GM21447 (cell line): ENCODE measurements around the gene TRAPPC5.

Experiments
- ATAC-seq: cut with Tn5 transposase; IDR thresholded peaks from one replicate; pipeline ENCODE4 v1.9.1; 2021; ENCODE audit not compliant: unreplicated experiment

The TRAPPC5 gene

DNA sequence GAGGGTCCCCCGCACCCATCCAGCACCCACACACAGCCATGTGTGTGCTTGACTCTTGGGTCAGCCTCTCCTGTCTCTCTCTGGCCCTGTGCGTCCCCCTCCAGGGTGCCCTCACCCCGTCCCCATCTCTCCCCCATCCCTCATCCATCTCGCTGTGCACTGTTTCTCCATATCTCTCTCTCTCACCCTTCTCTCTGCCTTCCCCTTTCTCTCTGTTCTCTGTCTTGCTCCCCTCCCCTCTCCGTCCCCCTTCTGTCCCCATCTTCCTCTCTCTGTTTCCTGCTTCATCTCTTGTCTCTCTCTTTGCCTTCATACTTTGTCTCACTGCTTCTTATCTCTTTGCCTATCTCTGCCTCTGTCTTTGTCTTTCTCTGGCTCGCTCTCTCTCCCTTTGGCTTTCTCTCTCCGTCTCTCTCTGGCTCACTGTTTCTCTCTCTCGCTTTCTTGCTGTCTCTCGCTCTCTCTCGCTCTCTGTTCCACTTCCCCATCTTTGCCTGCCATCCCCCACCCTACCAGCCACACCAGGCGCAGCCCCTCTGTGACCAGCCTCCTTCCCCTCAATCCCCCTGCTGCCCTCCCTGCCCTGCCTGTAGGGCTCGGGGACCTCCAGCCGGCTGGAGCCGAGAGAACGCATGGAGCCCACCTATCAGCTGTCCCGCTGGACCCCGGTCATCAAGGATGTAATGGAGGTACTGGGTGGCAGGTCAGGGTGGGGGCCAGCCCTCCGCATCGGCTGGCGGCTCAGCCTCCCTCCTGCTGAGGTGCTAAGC lies 34.8 kb upstream of the TRAPPC5 start:
- no peak for ATAC-seq

DNA sequence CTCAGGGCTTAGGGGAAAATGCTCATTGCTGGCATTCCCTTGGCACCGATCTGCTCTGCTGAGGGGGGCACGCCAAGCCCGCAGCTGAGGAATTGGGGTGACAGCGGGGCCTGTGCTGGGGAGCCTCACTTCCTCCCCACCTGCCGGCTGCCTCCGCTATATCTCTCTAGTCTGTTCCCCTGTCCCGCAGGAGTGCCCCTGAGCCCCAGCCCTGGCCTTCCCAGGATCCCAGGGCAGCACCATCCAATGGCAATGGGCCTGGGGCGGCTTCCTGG lies 34.3 kb upstream of the TRAPPC5 start:
- ATAC-seq, result no peak

DNA sequence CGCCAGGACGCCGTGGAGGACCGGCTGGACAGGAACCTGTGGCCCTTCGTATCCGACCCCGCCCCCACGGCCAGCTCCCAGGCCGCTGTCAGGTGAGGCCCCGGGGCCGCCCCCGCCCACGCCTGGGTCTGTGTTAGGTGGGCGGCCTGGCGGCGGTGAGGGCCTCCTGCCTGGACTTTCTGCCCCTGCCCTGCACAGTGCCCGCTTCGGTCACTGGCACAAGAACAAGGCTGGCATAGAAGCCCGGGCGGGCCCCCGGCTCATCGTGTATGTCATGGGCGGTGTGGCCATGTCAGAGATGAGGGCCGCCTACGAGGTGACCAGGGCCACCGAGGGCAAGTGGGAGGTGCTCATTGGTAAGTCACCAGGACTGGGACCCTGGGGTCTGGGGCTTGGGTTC lies 33.5 kb upstream of the TRAPPC5 start:
- ATAC-seq, result no peak

DNA sequence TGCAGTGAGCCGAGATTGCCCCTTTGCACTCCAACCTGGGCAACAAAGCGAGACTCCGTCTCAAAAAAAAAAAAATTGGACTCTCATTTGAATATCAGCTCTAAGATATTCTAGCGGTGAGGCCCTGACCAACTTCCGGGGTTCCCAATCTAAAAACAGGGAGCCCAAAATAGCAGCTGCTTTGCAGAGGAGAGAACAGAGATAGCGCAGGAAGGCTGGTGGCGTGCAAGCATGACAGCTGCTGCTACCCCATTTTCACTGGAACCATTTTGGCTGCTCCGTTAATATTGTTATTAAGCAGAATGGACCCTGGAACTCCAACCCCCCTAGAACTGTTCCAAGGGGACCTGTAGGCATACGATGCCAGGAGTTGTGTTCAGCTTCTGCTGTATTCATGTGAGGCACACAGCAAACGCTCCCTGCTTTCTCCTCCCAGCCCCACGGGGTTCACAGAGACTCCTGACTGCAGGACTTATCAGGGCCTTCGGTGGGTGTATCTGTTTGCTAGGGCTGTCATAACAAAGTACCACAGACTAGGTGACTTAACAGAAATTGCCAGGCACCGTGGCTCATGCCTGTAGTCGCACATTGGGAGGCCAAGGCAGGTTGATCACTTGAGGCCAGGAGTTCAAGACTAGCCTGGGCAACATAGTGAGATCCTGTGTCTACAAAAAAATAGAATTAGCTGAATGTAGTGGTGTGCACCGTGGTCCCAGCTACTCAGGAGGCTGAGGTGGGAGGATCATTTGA lies 32.2 kb upstream of the TRAPPC5 start:
- no peak for ATAC-seq

DNA sequence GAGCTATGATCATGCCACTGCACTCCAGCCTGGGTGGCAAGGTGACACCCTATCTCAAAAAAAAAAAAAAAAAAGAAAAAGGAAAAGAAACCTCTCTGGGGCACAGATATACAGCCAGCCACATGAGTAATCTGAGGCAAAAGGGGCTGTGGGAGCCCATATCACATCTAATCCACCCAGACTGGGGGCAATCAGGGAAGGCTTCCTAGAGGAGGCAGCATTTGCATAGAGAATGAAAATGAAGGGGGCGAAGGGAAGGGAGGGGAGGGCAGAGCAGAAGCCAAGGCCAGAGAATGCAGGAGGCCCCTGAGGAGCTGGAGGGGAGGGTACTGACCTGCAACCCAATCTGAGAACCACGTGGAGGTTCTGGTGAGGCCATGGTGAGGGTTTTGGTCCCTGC lies 30.5 kb upstream of the TRAPPC5 start:
- no peak for ATAC-seq

DNA sequence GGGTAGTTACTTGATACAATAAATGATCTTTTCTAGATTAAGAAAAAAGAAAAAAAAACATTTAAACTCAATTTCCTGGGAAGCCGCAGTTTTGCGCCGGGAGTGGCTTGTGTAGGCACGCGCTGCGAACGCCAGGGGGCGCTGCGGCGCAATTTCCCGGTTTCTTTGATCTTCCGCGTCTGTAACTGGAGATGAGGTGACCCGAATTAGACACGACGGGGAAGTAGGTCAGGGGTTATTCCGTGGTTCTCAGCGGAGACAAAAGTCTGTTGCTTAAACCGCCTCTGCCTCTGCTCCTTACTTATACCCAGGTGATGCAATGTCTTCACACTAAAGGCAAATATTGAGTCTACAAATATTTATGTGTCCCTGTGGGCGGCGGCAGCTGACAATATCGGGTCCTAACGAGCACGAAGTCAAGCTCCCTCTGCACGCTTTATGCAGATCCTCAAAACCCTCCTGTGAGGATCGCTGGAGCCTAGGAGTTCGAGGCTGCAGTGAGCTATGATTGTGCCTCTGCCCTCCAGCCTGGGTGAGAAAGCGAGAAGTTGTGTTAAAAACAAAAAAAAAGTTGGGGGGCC lies 28.5 kb upstream of the TRAPPC5 start:
- ATAC-seq, result no peak

DNA sequence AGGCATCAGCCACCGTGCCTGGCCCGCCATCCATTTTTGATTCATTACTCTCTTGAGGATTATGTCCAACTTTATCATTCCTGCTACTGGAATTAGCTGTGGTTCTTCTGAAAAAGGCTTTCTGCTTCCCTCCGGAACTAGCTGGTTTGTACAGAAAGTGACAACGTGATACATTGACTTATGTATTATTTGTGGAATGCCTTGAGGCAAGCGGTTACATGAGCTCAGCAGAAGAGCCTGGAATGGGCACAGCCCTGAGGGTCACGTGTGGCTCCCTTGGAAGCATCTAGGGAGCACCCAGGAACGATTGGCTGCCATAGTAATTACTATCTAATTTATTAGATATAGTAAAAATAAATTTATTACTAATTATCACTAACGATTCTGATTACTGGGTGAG lies 26.2 kb upstream of the TRAPPC5 start:
- ATAC-seq, result no peak

DNA sequence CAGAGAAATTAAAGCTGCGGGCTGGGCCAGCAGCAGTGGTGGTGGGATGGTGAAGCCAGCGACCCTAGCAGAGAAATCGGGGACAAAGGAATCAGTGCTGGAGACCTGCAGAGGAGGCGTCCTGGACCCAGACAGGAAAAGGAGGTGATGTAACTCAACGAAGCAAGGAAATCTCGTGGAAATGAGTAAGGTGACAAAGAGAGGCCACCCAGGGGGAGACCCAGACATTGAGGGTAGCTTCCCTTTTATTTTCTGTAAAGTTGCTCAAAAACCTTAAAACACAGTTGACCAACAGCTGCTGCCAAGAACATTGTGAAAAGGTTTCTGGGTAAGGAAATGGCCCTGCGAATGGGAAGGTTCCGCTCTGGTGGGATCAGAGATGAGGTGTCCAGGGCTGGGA lies 25.1 kb upstream of the TRAPPC5 start:
- no peak for ATAC-seq

DNA sequence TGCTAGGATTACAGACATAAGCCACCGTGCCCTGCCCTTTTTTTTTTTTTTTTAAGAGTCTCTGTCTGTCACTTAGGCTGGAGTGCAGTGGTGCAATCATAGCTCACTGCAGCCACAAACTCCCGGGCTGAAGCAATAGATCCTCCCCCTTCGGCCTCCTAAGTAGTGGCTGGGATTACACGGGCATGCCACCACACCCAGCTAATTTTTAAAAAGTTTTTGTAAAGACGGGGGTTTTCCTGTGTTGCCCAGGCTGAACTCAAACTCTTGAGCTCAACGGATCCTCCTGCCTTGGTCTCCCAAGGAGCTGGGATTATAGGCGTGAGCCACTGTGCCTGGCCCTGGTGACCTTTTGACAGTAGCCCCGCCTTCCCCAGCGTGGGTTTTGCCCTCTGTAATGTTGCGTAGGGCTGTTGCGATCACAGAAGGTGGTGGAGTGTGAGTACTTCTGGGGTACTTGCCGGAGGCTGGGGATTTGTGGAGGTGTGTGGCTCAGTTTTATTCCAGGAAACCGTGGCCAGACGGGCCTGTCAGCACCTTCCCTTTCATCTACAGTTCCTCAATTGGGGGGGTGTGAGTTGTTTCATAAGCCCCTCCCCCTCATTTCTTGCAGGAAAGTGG lies 23.4 kb upstream of the TRAPPC5 start:
- no peak for ATAC-seq

DNA sequence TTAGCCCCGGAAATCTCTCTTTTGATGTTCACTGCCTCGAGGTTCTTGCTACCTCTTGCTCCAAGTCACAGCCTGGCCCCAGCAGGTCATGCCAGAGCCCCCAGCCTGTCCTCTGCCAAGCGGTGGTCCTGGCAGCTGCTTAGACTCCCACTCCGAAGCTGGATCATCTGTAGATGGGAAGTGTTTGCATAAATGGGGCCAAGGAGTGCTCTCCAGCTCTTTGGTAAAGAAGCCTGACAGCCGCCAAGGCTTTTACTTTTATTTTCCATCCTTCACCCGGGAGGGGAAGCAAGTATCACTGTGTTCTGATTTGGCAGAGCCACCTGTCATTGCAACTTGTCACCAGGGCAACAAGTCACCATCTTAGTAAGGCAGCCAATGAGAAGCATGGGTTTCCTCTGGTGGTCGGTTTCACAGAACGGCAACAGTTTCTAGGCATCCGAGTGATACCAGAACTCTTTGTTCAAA lies 22.4 kb upstream of the TRAPPC5 start:
- ATAC-seq, result peak; percentile 82

DNA sequence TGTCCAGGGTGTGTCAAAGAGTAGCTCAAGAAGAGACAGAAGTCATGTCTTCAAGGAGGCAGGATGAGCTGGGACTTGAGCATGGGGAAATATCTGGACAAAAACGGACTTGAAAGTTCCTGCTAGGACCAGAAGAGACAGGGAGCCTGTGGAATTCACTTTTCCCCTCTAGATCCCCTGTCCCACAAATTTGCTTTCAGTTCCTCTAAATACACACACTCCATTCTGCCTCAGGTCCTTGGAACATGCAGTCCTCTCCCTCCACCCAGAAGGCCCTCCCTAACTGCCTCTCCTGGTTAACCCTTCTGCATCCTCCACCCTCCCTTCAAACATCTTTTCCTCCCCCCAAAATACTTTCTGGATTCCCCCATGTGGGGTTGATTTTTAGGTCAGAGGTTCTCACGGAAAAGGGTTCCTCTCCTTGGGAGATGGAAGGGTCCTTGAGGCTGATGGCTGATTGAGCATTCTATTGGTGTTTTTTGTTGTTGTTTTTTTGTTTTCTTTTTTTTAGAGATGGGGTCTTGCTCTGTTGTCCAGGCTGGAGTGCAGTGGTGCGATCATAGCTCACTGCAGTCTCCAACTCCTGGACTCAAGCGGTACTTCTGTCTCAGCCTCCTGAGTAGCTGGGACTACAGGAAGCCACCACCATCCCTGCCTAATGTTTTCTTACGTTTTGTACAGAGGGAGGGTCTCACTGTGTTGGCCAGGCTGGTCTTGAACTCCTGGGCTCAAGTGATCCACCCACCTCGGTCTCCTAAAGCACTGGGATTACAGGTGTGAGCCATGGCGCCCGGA lies 18.7 kb upstream of the TRAPPC5 start:
- ATAC-seq, result no peak

DNA sequence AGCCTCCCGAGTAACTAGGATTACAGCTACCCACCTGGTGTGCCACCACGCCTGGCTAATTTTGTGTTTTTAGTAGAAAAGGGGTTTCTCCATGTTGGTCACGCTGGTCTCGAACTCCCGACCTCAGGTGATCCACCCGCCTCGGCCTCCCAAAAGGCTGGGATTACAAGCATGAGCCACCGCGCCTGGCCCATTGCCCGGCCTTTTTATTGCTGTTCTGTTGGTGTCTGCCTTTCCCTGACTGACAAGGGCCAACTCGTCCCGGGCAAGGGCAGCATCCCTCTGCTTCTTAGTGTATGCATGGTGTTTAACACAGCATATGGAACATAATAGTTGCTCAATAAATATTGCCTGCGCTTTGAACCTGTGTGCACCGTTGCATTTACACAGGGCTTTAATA lies 18.0 kb upstream of the TRAPPC5 start:
- no peak for ATAC-seq

DNA sequence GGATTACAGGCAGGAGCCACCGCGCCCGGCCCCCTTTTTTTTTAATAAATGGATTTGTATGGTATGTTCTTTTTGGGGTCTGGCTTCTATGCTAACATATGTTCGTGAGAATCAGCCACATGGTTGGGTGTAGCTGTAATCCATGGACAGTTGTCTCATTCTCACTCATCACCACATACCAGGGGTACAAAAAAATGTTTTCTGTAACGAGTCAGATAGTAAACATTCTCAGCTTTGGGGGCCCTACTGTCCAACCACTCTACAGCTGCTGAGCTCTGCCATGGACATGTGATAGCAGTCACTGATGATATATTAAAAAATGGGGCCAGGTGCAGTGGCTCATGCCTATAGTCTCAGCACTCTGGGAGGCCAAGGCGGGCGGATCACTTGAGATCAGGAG lies 16.9 kb upstream of the TRAPPC5 start:
- ATAC-seq, result no peak

DNA sequence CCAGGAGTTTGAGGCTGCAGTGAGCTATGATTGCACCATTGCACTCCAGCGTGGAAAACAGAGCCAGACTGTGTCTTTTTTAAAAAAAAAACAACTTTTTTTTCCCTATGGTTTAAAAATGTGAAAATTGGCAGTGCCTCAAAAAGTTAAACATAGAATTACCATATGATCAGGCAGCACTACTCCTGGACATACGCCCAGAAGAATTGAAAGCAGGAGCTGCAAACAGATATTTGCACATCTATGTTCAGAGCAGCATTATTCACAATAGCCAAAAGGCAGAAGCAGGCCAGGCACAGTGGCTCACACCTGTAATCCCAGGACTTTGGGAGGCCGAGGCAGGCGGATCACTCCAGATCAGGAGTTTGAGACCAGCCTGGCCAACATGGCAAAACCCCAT lies 15.6 kb upstream of the TRAPPC5 start:
- ATAC-seq, result no peak

DNA sequence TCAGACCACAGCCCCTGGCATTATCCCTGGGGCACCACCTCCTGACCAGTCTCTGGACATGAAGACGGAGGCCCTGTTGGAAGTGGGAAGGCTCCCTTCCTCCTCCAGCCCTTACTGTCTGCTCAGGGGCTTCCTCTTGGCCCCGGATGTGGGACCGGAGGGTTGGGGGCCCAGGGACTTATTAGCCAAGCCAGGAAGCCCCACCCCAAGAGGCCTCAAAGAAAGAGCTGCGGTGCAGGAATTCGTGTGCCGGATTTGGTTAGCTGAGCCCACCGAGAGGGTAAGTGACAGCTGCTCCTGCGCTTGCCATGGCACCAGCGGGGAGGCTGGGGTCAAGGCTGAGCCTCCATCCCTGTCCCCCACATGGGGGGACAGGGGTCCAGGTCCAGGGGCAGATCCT lies 11.8 kb upstream of the TRAPPC5 start, which contains the start of gene RETN:
RETN (plus strand) TSS at position 208 of the 400 bp plus-strand sequence. CDS start 278 bp downstream, outside the sequence.
- no peak for ATAC-seq

DNA sequence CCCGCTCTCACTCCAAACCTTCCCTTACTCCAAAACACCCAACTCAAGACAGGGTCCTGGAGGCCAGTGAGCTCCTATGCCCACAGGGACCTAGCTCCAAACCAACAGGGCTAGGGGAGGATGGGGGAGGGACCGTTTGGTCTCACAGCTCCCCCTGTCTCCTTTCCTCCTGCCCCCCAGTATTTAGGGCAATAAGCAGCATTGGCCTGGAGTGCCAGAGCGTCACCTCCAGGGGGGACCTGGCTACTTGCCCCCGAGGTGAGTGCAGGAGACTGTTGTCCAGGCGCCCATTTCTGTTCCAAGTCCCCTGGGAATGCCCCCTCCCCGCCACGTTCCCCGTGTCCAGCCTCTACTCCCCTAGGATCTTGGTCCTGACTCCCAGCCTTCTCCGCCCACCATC lies 11.0 kb upstream of the TRAPPC5 start:
- no peak for ATAC-seq

DNA sequence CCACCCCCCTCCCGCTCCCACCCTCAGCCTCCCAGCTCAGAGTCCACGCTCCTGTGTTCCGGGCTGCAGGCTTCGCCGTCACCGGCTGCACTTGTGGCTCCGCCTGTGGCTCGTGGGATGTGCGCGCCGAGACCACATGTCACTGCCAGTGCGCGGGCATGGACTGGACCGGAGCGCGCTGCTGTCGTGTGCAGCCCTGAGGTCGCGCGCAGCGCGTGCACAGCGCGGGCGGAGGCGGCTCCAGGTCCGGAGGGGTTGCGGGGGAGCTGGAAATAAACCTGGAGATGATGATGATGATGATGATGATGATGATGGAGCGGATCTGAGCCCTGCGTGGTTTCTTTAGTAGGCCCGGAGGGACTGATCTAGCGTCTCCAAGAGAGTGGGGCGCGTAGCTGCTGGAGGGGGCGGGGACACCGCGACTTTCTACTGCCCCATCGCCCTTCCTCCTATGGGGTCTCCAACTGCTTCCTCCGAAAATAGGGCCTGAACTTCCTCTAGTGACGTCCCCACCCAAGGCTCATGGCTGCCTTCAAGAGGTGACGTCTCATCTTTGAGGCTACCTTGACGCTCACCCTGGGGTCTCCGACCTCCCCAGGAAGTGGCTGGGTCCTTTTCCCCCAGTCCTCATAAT lies 10.4 kb upstream of the TRAPPC5 start:
- ATAC-seq, result no peak

DNA sequence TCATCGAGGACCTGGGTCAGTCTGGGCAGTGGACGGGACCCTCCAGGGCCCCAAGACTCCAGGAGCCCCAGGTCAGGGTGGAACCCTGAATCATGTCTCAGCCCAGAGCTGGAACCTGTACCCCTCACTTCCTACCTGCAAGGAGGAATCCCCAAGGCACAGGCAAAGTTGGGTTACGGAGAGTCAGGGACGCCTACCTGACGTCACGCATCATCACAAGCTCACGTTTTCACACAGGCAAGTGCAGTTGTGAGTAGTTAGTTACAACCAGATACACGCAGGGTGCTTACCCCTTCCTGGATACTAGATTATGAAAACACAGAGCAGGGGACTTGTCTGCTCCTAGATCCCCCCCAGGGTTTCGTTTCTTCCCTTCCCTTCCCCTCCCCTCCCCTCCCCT lies 9.8 kb upstream of the TRAPPC5 start:
- ATAC-seq, result no peak

DNA sequence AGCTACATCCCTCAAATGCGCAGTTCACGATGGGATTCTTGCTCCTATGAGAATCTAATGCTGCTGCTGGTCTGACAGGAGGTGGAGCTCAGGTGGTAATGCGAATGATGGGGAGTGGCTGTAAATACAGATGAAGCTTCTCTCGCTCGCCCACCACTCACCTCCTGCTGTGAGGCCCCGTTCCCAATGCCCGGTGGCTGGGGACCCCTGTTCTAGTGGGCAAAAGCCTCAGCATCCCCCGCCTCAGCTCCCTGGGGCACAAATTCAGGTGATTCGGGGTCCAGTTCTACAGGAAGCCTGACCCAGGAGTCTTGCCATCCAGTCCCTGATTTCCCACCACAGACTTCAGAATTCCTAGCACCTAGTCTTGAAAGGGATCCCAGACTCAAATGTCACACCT lies 8.1 kb upstream of the TRAPPC5 start:
- ATAC-seq, result no peak
